ENCODE data around the gene GPR153.

GRCh38 chr1:6218375-6219164, 42.3 kb downstream of the GPR153 start:
- TF ChIP-seq EZH2phosphoT487 (IDR thresholded peaks at IDR 0.05) = no peak
- no peak for TF ChIP-seq CTCF (IDR thresholded peaks at IDR 0.05)
- no peak for TF ChIP-seq EZH2 (IDR thresholded peaks at IDR 0.05)

Data from neural progenitor cell (in vitro differentiated cells).